ENCODE data around the gene SYT6. TPM values are rescaled to one million over a fixed set of nuclear protein-coding genes. Genes with fewer than 3 reads are reported as not detected.

The SYT6 gene, protein sequence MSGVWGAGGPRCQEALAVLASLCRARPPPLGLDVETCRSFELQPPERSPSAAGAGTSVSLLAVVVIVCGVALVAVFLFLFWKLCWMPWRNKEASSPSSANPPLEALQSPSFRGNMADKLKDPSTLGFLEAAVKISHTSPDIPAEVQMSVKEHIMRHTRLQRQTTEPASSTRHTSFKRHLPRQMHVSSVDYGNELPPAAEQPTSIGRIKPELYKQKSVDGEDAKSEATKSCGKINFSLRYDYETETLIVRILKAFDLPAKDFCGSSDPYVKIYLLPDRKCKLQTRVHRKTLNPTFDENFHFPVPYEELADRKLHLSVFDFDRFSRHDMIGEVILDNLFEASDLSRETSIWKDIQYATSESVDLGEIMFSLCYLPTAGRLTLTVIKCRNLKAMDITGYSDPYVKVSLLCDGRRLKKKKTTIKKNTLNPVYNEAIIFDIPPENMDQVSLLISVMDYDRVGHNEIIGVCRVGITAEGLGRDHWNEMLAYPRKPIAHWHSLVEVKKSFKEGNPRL
- total RNA-seq = not detected in 2 replicates

DNA sequence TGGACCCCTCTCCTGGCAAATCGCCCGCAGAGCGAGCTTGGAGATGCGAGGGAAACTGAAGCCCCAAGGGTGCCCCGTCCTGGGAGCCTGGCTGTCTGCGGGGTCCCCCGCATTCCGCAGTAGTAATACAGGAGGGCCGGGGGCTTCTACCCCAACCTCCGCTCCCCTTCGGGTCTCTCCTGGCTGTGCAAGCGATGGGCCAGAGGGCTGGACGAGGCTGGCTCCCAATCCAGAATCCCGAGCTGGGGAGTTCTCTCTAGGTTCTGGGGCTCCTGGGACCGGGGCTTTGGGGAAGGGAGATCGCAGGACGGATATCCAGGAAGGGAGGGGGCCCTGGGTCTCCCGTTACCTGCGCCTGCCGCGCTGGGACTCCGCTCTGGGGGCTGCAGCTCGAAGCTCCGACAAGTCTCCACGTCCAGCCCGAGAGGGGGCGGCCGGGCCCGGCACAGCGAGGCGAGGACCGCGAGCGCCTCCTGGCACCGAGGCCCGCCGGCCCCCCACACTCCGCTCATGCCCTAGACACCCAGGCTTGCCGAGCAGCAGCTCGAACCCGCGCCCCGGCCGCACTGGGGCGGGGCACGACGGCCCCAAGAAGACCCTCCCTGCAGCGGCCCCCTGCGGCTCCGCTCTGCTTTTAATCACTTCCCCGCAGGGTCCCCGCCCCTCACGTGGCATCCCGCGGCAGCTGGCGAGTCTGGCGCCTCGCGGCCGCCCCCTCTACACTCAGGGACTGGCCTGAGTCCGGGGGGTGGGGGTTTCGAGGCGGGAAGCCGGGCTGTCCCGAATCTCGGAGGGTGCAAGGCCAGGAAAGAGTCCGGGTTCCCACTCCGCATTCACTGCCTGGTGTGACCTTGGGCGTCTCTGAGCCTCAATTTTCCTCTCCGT, at the start of gene SYT6:
Gene SYT6 (minus strand): TSS at position 609 of the 885 bp plus-strand sequence. CDS start 97 bp downstream, at position 512.
- DNase-seq (ENCODE audit: low read depth in 2 of 2) = no peak

DNA sequence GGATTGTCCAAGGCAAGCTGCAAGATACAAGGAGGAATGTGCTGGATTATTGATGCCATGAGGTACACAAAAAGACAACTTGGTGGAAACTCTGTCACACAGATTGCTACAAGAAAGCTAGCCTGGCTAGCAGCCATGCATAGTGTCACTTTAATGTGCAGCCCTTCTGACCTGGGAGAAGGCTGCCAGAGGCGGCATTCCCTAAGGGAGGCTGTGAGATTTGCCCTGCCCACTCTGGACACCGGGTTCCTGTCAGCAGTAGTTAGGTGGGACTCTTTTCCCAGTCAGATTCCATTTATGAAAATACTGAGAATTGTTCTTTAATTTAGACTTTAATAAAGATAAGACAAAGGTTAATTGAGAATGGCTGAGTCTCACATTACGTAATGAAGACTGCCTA, 47.8 kb upstream of the SYT6 start:
- no peak for DNase-seq (ENCODE audit: low read depth in 2 of 2)

DNA sequence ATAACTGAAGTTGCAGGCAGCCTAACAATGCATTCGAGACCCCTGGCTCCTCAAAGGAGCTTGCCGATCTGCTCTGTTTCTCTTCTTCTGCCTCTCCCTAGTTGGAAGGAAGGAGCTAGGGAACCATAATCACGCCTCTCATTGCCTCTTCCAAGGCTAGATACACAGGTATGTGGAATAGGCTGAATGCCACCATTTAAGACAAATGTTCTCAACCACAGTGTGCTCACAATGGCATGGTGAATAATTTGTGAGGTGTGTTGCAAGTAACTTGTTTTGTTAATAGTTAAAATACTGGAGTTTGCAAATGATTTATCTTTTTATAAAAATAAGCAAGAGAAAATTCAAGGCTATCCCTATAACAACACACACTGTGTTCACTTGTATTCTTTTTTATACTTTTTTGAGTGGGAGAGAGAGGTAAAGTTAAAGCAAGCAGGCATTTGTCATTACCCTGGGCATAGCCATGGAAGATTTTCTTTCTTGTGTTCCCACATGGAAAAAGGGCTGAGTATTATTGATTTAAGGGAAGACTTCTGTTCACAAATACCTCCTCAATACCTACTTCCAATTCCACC, 45.4 kb upstream of the SYT6 start:
- DNase-seq (ENCODE audit: low read depth in 2 of 2) = no peak

DNA sequence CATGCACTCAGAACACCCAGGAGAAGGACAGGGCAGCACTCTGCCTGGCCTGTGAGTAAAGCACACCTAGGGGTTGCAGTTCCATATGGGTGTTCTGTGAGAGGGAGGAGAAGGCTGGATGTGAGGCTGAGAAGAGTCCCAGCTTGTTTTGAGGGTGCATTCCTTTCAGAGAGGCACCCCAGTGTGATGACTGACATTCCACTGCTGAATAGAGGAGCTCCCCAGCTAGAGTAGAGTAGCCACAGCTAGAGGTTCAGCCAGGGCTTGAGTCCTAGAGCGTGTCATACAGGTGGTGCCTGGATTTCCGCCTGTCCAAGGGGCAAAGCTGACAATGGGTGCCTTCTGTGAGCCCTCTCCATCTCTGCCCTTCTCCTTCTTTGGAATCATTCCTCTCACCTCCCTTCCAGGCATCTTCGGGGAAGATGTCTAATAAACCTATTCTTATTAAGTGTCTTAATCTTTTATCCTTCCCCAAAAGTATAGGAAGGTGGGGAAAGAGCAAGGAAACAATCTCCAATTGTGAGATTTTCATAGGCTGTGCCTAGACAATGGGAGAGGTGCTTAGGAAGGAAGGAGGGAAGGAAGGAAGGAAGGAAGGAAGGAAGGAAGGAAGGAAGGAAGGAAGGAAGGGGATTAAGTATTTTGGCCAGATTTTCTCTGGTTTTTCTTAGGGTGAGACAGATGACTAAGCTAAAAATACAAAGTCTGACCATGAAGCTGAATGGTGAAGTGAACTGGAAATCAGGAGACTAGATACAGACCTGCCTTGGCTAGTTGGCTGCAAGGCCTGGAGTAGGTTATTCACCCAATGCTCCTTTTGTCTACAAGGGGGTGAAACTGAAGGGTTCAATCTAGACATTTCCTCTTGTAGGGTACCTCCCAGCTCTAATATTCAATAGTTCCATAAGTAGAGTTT, 43.6 kb upstream of the SYT6 start:
- DNase-seq (ENCODE audit: low read depth in 2 of 2) = no peak

DNA sequence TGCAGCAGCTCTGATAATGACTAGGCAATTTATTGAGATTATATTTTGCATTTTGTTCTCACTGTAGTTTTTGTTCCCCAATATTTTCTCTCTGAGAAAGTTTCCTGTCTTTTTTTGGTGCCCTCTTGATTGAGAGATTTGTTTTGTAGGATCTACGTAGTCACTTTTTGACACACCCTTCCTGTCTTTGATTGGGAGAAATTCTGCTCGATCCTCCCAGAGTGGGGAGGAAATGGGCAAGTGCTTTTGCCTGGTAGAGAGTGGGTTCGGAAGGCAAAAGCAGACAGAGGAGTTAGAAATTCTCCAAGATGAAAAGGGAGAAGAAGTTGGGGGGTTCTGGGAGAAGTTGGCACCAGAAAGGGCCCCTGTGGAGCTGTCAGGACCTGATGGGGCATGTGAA, 42.1 kb upstream of the SYT6 start:
- DNase-seq (ENCODE audit: low read depth in 2 of 2) = no peak

DNA sequence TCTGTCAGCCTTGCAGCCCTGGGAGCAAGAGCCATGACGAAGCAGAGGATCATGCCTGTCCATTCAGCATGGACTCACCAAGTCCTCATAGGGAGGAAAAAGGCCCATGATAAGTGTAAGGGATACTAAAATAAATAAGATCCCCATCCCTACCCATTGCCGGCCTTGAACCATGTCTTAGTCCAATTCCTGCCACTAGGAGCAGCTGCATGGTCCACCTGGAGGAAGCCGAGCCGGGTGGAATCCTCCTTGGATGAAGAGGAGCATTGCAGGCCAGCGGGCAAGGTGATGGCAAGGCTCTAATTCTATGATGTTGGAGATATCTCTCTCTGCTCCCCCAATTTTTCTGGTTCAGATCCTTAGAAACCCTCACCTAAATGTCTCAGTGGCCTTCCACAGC, 38.7 kb upstream of the SYT6 start:
- no peak for DNase-seq (ENCODE audit: low read depth in 2 of 2)

DNA sequence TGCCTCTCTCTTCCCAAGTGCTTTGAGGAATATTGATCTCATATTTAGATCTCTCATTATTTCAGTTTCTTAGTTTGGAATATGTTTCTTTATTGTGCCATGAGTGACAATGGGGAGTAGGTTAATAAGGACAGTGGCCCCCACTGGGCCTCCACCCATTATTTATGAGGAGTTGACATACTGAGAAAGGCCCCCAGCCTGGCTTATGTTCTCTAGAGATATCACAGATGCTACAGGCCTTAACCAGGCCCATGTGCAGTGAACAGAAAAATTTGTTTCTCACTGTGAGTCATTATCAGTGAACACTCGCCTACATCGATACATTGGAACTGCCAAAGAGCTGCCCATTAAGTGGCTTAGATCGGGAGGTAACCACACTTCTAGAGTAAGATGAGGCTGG, 35.7 kb upstream of the SYT6 start:
- DNase-seq (ENCODE audit: low read depth in 2 of 2) = no peak

DNA sequence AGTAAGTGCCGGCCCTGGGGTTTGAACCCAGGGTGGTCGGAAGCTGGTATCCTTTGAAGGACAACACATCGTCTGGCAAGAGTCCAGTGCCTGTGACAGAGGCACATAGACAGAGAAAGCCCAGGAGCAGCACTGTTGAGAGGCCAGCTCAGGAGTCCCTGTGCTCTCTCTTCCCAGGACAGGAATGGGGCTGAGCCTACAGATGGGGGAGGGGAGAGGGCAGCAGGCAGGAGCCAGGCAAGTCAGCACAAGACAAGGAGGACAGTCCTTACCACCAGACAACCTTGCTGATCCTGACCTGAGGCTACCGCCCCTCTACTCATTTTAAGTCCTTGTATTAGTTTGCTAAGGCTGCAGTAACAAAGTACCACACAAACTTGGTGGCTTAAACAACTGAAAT, 27.7 kb upstream of the SYT6 start:
- no peak for DNase-seq (ENCODE audit: low read depth in 2 of 2)

DNA sequence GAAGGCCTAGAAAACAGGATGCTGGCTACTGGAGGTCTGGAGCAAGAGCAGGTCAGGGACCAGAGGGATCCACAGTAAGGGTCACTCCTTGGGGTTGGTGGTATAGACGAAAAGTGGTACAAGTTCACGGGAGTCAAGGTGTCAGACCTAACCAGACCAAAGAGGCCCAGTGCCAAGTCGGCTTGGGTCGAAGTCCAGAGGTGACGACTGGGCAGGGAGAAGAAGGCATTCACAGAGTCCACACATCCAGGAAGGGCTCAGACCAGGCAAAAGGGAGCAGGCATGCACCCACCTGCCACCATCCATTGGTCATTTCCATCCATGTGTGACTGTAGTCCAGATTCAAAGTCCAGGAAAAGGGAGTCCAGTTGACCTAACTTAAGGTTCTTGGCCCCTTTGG, 27.1 kb upstream of the SYT6 start:
- DNase-seq (ENCODE audit: low read depth in 2 of 2) = no peak

DNA sequence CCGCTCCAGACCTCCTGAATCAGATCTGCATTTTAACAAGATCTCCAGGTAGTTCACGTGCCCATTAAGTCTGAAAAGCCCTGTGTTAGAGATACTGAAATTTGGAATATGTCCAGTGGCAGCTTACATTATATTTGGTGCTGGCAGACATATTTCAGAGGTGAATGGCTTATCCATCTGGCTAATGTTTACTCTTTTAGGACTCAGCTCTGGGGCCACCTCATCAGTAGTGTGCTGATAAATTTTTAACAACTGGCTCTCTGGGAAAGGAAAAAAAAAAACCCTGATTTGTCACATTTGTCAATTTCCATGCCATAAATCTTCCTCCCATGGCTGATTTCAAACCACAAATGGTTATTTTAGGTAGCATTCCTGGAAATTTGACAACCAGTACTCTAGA, 25.3 kb upstream of the SYT6 start:
- no peak for DNase-seq (ENCODE audit: low read depth in 2 of 2)

DNA sequence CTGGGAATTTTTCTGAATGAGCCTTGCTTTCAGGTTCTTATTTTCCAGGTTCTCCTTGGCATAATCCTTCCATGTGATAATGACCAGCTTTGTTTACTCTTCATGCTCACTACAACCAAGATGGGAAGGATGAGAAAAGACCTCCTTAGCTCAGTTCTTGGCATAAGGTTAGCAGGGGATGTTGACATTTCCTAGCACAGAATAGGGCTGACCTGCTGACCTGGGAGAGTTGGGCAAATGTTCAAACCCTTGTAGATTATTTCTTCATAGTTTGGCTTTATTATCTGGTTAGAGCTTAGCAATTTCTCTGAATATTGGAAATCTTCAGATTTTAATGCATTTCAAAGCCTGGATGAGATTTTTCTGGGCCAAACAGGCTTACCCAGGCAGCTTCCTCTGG, 23.6 kb upstream of the SYT6 start:
- DNase-seq (ENCODE audit: low read depth in 2 of 2) = no peak

DNA sequence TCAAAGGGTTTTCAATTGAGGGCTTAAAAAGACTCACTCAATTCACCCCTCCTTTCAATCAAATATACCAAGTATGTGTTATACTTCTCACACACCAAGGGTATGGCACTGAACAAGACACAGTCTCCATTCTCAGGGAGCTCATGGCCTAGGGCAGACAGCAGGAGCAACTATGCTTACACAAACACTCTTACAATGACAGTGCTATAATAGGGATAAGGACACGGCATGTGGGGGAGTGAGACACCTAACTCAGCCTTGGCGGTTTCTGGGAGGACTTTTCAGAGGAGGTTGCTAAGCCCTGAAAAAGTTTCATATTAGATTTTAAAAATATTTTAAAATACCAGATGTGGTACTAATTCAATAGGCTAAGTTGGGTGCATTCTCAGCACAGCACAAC, 22.7 kb upstream of the SYT6 start:
- DNase-seq (ENCODE audit: low read depth in 2 of 2) = no peak

DNA sequence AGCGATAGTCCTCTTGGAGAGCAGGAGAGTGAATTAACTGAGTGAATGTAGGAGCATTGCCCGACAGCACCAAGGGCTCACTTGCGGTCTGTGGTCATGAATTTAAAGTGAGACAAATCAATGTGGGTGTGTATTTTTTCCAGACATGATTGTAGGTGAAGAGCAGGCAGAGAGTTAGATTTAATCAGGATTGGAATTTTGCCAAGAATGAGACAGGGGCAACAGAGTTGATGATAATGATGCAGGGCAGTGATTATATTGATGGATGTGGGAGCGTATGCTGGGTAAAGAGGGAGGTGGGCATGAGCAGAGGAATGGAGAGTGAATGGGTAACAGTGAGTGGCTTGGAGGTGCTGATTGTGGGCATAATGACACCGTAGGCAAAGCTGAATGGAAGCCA, 20.0 kb upstream of the SYT6 start:
- no peak for DNase-seq (ENCODE audit: low read depth in 2 of 2)

DNA sequence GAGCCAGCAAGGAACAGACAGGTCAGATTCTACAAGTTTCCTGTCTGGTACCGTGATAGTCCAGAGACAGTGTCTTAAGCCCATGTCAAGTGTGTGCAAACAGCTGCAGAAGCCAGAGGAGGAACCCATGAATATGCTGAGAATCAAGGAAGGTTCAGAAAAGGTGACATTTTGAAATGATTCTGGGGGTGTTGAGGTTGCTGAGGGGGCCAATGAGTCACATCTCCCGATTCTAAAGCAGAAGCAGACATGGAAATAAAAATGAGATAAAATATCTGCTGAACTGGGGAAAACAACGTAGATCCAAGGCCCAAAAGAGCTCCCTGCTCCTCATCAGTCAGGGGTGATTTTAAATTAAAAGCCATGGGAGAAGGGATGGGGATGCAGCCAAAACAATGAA, 15.8 kb upstream of the SYT6 start:
- no peak for DNase-seq (ENCODE audit: low read depth in 2 of 2)

DNA sequence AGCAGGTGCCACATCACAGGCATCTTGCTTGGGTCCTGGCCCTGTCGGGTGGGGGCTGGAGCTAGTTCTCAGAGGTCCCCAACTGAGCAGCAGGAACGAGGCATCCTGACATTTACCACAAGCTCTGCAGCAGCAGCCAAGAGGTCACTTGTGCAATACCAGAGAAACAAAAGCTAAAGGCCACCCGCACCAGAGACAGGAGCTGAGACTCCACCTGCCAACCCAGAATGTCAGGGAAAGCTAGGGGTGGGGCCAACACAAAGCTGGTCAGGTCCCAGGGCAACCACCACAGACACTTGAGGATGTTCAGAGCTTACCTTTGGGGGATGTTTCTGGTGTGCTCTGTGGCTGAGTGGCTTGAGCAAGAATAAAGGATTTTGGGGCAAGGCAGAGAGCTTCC, 13.6 kb upstream of the SYT6 start:
- no peak for DNase-seq (ENCODE audit: low read depth in 2 of 2)

DNA sequence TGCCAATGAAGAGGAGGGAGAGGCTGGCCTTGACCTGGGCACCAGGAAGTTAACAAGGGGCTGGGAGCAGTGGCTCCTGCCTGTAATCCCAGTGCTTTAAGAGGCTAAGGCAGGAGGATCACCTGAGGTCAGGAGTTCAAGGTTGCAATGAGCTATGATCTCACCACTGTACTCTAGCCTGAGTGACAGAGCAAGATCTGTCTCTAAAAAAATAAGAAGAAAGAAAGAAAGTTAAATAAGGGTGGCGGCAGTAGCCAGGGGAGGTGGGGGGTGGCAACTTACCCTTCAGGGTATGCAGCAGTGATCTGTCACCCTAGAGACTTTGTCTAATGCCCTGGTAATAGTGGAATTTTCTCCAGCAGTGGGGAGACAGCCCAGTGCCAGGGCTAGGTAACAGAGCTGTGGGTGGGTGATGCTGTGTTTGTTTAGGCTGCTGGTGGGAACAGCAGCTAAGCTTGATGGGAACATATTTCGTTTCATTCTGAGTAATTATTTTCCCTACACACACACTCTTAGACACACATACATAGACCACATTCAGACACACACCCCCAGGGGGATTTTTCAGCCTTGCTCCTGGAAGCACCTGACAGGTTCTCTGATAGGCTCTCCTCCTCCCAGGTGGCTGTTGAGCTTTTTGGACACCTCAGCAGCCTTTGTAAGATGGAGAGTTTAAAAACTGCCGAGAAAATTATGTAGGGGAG, 11.3 kb upstream of the SYT6 start:
- DNase-seq (ENCODE audit: low read depth in 2 of 2) = no peak

DNA sequence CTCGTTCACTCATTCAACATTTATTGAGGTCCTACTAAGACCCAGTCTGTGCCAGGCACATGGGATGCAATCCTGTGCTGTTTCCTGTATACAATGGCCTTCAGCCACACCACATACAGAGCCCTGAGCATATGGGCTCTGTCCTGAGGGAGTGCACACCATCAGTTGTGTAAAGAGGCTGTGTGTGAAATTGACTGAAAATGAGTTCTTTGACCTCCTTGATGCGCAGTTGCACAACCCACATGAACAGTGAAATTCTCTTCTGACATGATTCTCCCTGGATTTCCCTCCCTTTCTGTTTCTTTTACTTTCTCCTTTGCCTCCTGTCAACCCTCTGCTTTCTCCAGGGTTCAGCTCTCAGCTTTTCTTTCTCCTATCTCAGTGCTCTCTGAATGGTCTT, 6.3 kb upstream of the SYT6 start:
- DNase-seq (ENCODE audit: low read depth in 2 of 2) = no peak

DNA sequence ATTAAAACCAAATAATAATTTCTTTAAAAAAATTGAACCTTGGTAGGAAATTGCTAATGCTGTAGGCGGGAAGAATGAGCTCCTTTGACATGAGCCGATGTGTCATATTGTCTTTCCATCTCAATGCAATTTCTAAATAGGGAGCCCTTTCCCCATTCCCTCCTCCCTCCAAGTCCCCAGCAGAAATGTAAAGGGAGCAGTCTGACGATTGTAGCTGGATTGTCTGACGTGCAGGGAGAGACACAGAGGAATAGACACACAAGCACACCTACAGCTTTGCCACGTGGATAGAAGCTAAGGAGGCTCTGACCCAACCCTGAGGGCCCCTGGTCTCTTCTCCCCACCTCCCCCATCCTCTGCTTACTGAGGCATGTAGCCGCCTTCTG, 3.6 kb upstream of the SYT6 start:
- DNase-seq (ENCODE audit: low read depth in 2 of 2) = no peak

DNA sequence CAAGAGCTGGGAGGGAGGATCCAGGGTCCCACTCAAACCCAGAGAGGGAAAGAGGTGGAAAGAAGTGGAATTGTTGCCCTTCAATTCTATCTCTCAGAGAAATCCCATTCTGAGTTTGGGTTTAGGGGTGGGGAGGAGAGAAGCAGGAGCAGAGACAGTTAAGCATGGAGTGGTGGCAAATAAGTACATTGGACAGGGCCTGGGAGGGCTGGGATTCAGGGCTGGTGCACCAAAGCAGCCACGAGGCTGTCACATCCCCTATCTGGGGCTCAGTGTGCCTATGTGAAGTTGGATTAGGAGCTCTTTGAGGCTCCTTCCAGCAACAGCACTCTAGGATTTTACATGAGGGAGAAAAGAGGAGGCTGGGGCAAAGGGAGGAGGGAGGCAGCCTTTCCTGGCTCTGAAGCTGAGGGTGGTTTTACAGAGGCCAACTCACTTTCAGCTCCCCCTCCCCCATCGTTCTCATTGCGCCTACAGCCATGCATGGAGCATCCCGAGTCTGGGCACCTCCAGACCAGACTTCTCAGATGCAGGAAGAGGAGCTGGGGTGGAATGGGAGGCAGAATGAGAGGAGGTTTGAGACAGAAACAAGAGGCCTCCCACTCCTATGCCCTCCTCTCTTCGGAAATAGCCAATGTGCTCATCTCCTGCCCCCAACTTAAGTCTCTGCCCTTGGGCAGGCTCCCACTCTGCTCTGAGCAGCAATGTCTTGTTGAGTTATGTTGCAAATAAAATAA, 3.0 kb upstream of the SYT6 start:
- no peak for DNase-seq (ENCODE audit: low read depth in 2 of 2)

DNA sequence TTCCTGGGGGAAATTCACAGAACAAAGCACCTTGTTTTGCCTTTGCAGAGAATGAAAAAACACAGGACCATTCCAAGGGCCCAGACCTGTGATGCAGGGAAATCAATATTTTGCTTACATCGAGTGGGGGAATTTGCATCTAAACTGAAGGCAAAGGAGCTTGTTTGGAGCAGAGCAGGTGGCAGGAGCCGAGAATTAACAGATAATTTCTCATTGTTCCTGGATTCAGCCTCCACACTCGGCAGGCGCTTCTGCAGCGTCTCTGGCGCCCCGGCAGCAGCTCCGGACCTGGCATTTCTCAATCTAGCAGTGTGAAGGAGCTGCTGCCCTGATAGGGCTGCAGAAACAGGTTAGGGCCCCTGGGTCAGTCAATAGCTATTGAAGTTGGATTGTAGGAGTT, 2.0 kb upstream of the SYT6 start:
- DNase-seq (ENCODE audit: low read depth in 2 of 2) = no peak
